Stimulated activated CD4-positive, alpha-beta T cell treated with anti-CD3 and anti-CD28 coated beads, Interleukin-12 subunit alpha, Interleukin-12 subunit beta, amount 100 ng/mL, for 24 hours (primary cell): Measurements from ENCODE around the gene LUZP2.

ENCODE experiments used
- DNase-seq, 2 experiments: peaks; one replicate each; pipeline ENCODE4 v3.0.0-alpha.2; 2020; ENCODE audit warnings: low read depth in 2 of 2

The LUZP2 gene

DNA sequence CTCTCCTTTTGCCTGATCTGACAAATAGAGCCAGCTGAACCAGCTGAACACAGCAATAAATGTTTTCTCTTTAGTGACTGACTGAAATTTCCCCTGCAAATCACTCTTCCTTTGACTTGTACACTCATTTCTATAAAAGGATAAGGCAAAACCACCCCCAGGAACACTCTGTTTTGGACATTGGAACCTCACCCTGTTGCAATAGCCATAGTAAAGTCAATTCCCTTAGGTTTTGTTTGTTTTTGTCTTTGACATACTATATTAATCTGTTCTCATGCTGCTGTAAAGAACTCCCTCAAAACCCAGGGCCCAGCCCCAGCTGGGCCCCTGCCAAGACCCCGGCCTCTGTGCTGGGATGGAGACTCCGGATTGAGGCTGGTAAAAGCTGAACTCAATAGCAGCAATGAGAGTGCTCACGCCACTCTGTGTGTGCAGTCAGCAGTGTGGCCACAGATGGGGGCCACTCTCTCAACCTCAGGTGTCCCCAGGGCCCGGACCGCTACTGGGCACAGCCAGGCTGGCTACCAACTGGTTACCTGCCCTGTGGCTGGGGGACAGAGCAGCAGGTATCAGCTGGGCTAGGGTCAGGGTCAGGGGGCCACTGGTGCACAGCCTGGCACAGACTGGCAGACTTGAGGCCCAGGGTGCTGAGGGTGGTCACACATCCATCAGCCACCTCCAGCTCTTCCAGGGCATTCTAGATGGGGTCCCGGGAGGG lies 597.4 kb downstream of the LUZP2 start:
- DNase-seq: no peak

DNA sequence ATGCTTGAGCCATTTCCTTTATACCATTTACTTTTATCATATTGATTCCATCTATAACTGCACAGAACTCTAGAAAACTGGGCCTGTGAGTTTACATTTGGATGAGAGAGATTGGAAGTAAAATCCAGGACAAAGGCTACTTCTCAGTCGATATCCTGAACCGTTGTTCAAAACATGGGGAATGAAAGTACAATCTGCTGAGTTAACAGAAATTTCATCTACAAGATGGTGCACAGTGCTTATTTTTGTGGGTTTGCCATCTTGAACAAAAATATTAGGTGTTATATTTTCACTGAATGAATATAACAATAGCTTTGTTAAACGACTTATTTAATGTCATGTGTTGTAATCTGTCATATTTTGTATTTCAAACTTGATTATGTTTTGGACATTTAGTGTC lies 622.6 kb downstream of the LUZP2 start:
- no peak for DNase-seq
